OCI-LY3 (cell line): ENCODE measurements around the gene ZNF185.

Experiments used
- H2AFZ ChIP-seq: fragments of 200-600, 300-600 bp; shearing (Covaris generic); 2 replicates; pipeline ENCODE4 v1.6.0; 2014; ENCODE audit warnings: antibody characterized with exemption, low read depth, low read length
- H3K27ac ChIP-seq: fragments of 200-600, 300-600 bp; sonication (generic); 2 replicates; pipeline ENCODE4 v1.5.1; 2014; ENCODE audit warnings: mild to moderate bottlenecking, low read length, moderate library complexity, mixed read lengths
- H3K27me3 ChIP-seq: fragments of 200-600, 300-600 bp; sonication (generic); 2 replicates; pipeline ENCODE4 v1.6.1; 2014; ENCODE audit warnings: low read depth, low read length, mixed read lengths
- H3K36me3 ChIP-seq: fragments of 200-600, 300-600 bp; sonication (generic); replicated peaks from 2 replicates; pipeline ENCODE3; 2014; ENCODE audit warnings: low read depth, low read length, mixed read lengths
- H3K4me1 ChIP-seq: fragments of 300-600, 200-600 bp; sonication (generic); 2 replicates; pipeline ENCODE4 v1.6.1; 2014; ENCODE audit warnings: low read length, mixed read lengths
- H3K4me2 ChIP-seq: fragments of 200-600, 300-600 bp; sonication (generic); 2 replicates; pipeline ENCODE4 v1.6.1; 2014; ENCODE audit warnings: low read length, mixed read lengths
- H3K4me3 ChIP-seq: fragments of 300-600, 200-600 bp; sonication (generic); 2 replicates; pipeline ENCODE4 v1.5.1; 2014; ENCODE audit warnings: antibody characterized with exemption, mild to moderate bottlenecking, low read length, moderate library complexity
- H3K79me2 ChIP-seq: fragments of 300-600, 200-600 bp; shearing (Covaris generic); 2 replicates; pipeline ENCODE4 v1.6.1; 2014; ENCODE audit warnings: mild to moderate bottlenecking, low read length, mixed read lengths
- H3K9ac ChIP-seq: fragments of 300-600, 200-600 bp; shearing (Covaris generic); 2 replicates; pipeline ENCODE4 v1.6.0; 2014; ENCODE audit warnings: mild to moderate bottlenecking, low read length, moderate library complexity
- H3K9me3 ChIP-seq: fragments of 200-600, 300-600 bp; shearing (Covaris generic); 2 replicates; pipeline ENCODE4 v1.6.1; 2014; ENCODE audit warnings: low read length, mixed read lengths; ENCODE audit not compliant: insufficient read depth
- H4K20me1 ChIP-seq: fragments of 200-600, 300-600 bp; sonication (generic); 2 replicates; pipeline ENCODE4 v1.6.1; 2016; ENCODE audit warnings: low read length, mixed read lengths; ENCODE audit not compliant: insufficient read depth
- EZH2phosphoT487 ChIP-seq: fragments of 200-600 bp; shearing (Covaris generic); IDR thresholded peaks from 2 replicates; pipeline ENCODE4 v1.6.1; 2018; ENCODE audit warnings: antibody characterized with exemption, mixed run types, low read depth
- TF ChIP-seq, protein P1 (sequence below): fragments of 200-600, 300-600 bp; sonication (generic); IDR thresholded peaks from 2 replicates; pipeline ENCODE4 v1.5.1; 2014; ENCODE audit warnings: antibody characterized with exemption, low read length, low read depth

ZNF185 gene

DNA sequence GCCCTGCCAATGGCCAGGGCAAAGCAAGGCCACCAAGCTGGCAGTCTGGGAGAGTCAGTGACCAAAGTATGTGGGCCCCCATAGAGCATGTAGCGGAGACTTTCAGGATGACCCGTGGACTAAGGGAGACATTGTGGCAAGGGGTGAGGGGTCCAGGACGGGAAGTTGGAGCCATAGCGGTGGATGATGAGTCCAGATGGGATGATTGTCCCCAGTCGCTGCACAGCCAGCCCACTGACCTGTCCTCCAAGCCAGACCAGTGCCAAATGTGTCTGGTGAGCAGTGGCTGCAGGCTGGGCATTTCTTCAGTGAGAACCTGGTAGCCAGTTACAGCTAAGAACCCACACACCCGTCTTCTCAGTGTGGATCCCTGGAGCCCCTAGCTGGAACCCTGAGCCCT, 34.3 kb downstream of the ZNF185 start:
- Histone ChIP-seq H3K79me2 (no peaks in the 10 kb centered on the region), H3K9ac (no peak overlapping the region), H3K4me2 (no peak overlapping the region), H2AFZ (no peak overlapping the region), H3K27ac (no peak overlapping the region), H3K4me1 (no peaks in the 10 kb centered on the region), H3K4me3 (no peak overlapping the region), H3K27me3 (no peaks in the 10 kb centered on the region), H3K36me3 (no peaks in the 10 kb centered on the region), H4K20me1 (no peaks in the 10 kb centered on the region), H3K9me3 (no peaks in the 10 kb centered on the region)
- TF ChIP-seq, protein P1, sequence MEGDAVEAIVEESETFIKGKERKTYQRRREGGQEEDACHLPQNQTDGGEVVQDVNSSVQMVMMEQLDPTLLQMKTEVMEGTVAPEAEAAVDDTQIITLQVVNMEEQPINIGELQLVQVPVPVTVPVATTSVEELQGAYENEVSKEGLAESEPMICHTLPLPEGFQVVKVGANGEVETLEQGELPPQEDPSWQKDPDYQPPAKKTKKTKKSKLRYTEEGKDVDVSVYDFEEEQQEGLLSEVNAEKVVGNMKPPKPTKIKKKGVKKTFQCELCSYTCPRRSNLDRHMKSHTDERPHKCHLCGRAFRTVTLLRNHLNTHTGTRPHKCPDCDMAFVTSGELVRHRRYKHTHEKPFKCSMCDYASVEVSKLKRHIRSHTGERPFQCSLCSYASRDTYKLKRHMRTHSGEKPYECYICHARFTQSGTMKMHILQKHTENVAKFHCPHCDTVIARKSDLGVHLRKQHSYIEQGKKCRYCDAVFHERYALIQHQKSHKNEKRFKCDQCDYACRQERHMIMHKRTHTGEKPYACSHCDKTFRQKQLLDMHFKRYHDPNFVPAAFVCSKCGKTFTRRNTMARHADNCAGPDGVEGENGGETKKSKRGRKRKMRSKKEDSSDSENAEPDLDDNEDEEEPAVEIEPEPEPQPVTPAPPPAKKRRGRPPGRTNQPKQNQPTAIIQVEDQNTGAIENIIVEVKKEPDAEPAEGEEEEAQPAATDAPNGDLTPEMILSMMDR, result no peak
- no peak for TF ChIP-seq EZH2phosphoT487

DNA sequence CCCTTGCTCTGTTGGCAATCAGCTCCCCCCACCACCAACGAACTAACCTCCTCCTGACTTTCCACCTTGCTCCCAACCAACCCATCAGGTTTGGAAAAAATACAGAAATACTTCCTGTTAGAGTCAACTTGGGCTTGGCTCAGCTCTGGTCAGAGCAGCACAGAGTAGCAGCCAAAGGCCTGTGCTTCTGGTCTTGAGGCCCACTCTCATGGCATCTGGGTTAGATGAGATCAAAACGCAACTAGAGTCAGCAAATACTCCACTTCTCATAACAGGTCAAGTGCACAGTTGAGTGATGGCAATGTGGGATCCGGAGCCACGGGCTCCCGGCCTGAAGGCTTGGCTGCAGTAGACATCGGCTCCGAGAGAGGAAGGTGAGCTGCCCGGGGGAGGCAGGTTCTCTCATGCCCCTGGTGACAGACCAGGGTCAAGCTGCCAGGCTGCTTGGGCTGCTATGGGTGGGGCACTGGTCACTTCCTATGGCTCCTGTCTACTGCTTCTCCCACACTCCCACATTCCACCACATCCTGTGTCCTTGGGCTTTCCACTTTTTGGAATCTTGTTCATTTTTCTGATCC, 34.8 kb downstream of the ZNF185 start:
- Histone ChIP-seq H4K20me1 (no peaks in the 10 kb centered on the region), H3K79me2 (no peaks in the 10 kb centered on the region), H3K4me1 (no peaks in the 10 kb centered on the region), H3K9ac (no peak overlapping the region), H3K4me2 (no peak overlapping the region), H3K9me3 (no peaks in the 10 kb centered on the region), H3K4me3 (no peak overlapping the region), H3K27ac (no peak overlapping the region), H2AFZ (no peak overlapping the region), H3K36me3 (no peaks in the 10 kb centered on the region), H3K27me3 (no peaks in the 10 kb centered on the region)
- no peak for TF ChIP-seq EZH2phosphoT487
- TF ChIP-seq, protein P1, result no peak

DNA sequence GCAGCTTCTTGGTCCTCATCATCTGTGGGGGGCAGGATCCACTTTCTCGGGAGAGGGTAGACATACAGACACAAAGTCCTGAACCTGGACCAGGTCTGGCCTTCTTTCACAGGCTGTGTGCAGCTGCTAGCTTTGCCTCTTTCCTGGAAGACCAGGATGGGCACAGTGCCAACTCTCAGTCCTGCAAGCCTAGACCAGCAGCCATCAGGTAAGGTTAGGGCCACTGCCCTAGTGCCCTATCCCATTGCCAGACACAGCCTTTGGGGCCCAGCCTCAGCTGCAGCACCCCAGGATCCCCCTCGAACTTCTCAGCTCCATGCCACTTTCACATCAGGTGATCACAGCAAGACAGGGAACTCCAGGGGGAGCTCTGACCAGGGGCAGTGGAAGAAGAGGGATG, 38.4 kb downstream of the ZNF185 start:
- TF ChIP-seq, protein P1, result no peak
- TF ChIP-seq EZH2phosphoT487, result no peak
- H4K20me1 ChIP-seq, result no peaks in the 10 kb centered on the region
- H3K79me2 ChIP-seq, result no peaks in the 10 kb centered on the region
- H3K9ac ChIP-seq, result no peak overlapping the region
- no peaks in the 10 kb centered on the region for H3K36me3 ChIP-seq
- no peak overlapping the region for H3K27ac ChIP-seq
- H3K9me3 ChIP-seq, result no peaks in the 10 kb centered on the region
- no peak overlapping the region for H3K4me3 ChIP-seq
- peaks cover 4% of the 10 kb centered on the region; the same call in 1 of the 2 replicates for H3K4me1 ChIP-seq
- no peak overlapping the region for H3K4me2 ChIP-seq
- no peak overlapping the region for H2AFZ ChIP-seq
- no peaks in the 10 kb centered on the region for H3K27me3 ChIP-seq

DNA sequence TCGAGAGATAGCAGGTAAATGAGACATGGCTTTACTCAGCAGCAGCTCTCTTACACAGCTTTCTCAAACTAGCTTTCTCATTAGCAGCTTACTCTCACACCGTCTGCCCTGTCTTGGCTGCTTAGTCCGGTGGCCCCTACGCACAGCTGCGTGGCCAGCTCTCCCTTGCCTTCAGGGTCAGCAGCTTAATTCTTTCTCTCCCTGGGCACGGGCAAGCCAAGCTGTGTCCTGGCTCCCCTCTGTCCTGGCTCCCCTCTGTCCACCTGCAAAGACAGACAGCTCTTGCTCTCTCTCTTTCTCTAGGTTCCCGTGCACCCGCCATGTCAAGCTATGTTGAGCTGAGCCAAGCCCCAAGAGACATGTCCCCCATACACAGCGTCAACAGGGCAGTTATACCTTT, 39.4 kb downstream of the ZNF185 start:
- no peak overlapping the region for H3K27ac ChIP-seq
- H3K4me1 ChIP-seq, result peaks cover 7% of the 10 kb centered on the region; the same call in 1 of the 2 replicates
- H3K9me3 ChIP-seq, result no peaks in the 10 kb centered on the region
- no peaks in the 10 kb centered on the region for H3K27me3 ChIP-seq
- no peak overlapping the region for H3K9ac ChIP-seq
- no peaks in the 10 kb centered on the region for H3K79me2 ChIP-seq
- no peak overlapping the region for H2AFZ ChIP-seq
- TF ChIP-seq, protein P1, result no peak
- no peak for TF ChIP-seq EZH2phosphoT487
- H3K36me3 ChIP-seq, result no peaks in the 10 kb centered on the region
- H4K20me1 ChIP-seq, result no peaks in the 10 kb centered on the region
- no peak overlapping the region for H3K4me2 ChIP-seq
- H3K4me3 ChIP-seq, result no peak overlapping the region
